GM06990 (cell line): ENCODE results near the gene CELSR3.

Experiments
- DNase-seq: peaks from one replicate; pipeline ENCODE4 v3.0.0-alpha.2; 2011; ENCODE audit not compliant: insufficient read length; ENCODE audit errors: extremely low read depth
- H3K27me3 ChIP-seq: replicated peaks from 2 replicates; pipeline ENCODE4 v1.6.0; 2011; ENCODE audit warnings: low read length; ENCODE audit not compliant: control insufficient read depth, insufficient read depth
- H3K36me3 ChIP-seq: 2 replicates; pipeline ENCODE4 v1.5.1; 2011; ENCODE audit warnings: low read length; ENCODE audit not compliant: control insufficient read depth, insufficient read depth
- H3K4me3 ChIP-seq: replicated peaks from 2 replicates; pipeline ENCODE4 v1.5.1; 2011; ENCODE audit warnings: low read depth, mild to moderate bottlenecking, control low read depth, low read length
- TF ChIP-seq, protein P1 (sequence below): IDR thresholded peaks from 2 replicates; pipeline ENCODE4 v1.5.1; 2011; ENCODE audit warnings: low read length, control low read depth, mild to moderate bottlenecking, inconsistent platforms; ENCODE audit not compliant: insufficient read depth, poor library complexity, severe bottlenecking

Gene CELSR3

GRCh38 chr3:48650723-48651122 is 12.0 kb downstream of the CELSR3 start:
- TF ChIP-seq, protein P1, sequence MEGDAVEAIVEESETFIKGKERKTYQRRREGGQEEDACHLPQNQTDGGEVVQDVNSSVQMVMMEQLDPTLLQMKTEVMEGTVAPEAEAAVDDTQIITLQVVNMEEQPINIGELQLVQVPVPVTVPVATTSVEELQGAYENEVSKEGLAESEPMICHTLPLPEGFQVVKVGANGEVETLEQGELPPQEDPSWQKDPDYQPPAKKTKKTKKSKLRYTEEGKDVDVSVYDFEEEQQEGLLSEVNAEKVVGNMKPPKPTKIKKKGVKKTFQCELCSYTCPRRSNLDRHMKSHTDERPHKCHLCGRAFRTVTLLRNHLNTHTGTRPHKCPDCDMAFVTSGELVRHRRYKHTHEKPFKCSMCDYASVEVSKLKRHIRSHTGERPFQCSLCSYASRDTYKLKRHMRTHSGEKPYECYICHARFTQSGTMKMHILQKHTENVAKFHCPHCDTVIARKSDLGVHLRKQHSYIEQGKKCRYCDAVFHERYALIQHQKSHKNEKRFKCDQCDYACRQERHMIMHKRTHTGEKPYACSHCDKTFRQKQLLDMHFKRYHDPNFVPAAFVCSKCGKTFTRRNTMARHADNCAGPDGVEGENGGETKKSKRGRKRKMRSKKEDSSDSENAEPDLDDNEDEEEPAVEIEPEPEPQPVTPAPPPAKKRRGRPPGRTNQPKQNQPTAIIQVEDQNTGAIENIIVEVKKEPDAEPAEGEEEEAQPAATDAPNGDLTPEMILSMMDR: no peak
- no peak for DNase-seq
- H3K36me3 ChIP-seq: no peaks in the 10 kb centered on the region
- H3K27me3 ChIP-seq: no peaks in the 10 kb centered on the region
- H3K4me3 ChIP-seq: no peak overlapping the region

DNA sequence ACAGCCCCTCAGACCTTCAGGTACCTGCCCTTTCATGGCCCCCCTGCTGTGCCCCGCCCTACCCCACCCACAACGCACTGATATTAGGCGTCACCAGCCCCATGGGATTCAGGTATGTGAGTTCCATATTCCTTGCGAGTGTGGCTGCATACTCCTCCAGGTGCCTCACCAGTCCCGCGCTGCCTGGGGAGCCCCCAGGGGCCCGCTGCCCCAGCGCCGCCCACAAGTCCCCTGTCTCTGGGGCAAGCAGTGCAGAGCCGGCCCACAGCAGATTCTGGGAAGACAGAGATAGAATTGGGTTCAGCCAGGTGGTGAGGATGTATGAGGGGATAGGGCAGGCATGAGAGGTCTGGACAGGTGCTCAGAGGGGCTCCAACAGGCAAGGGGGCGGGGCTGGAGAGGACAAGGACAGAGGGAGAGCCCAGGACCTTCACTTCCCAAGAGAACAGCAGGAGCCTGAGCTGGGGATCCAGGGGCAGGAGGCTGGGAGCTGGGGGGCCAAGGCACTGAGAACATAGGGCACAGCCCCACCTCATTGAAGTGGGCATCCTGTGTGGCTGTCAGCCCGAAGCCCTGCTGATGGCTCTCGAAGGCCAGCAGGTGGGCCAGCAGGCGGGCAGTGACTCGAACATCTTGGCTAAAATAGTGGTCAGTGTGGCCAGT is 14.4 kb downstream of the CELSR3 start:
- Histone ChIP-seq H3K36me3 (no peaks in the 10 kb centered on the region), H3K27me3 (no peaks in the 10 kb centered on the region), H3K4me3 (no peak overlapping the region)
- TF ChIP-seq, protein P1: no peak
- no peak for DNase-seq

DNA sequence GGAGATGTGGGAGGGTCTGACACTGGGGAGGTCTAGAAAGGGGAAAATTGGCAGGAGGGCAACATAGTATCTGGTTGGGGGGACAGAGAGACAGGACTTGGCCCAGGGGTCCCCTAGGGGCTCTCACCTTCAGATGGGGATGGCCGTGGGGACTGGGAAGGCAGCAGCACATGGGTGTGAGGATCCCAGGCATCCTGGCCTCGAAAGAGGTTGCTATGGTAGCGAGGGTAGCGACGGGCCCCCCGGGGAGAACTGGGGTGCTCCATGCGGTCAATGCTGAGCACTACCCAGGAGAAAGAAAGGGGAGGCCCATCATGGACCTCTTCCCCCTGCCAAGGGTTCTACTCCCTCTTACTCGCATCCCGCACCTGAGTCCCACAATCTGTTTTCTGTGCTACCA is 15.0 kb downstream of the CELSR3 start:
- no peaks in the 10 kb centered on the region for H3K27me3 ChIP-seq
- no peak for DNase-seq
- no peak overlapping the region for H3K4me3 ChIP-seq
- H3K36me3 ChIP-seq: no peaks in the 10 kb centered on the region
- TF ChIP-seq, protein P1: no peak

DNA sequence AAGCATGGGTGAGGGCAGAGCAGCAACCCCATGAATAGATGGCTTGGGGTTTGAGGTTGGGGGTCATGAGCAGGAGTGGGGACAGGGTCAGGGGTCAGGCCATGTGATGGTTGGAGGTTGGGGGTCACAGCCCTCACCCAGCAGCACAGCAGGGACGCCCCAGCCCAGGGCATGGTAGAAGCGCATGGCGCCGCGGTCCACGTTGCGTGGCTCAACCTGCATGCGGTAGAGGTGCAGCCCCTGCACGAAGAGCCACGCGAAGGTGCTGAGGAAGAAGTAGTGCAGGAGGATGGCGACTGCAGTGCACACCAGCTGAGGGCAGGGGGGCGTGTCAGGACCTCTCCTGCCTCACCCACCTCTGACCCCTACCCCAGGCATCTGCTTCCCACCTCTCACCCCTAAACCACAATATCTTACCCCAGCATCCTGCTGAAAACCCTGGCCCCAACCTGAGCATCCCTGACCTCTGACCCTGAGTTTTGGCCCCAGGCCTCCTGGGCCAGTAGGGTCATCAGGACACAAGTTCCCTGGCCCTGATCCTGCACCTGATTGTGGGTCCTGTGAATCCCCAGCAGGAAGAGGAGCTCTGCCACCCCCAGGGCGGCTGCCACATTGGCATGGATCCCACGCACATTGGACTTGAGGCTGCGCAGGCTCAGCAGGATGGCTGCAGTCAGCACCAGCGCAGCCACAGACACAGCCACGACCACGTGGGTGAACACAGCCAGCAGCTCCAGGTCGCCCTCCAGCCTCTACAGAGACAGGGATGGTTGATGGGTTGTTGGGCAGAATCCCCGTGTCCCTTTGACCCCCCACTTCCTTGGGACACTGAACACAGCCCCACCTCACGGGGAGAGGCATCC is 17.6 kb downstream of the CELSR3 start:
- H3K36me3 ChIP-seq: no peaks in the 10 kb centered on the region
- TF ChIP-seq, protein P1: no peak
- DNase-seq: no peak
- no peaks in the 10 kb centered on the region for H3K27me3 ChIP-seq
- H3K4me3 ChIP-seq: no peak overlapping the region

DNA sequence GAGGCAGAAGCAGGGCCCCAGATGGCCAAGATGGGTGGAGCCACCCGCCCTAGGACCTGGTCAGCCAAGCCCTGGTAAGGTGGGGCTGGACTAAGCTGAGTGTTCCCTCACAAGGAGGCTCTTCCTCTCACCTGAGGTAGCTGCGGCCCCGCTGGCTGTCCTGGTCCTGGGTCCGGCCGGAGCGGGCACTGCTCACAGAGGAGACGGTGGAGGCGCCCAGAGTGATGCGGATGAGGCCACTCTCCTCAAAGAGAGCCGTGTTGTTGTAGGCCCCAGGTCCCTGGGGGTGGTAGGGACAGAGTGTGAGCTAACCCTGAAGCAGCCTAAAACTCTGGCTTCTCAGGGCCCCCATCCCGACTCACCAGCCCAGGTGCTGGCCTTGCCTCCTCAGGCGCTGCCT is 20.1 kb downstream of the CELSR3 start:
- no peaks in the 10 kb centered on the region for H3K36me3 ChIP-seq
- H3K27me3 ChIP-seq: no peaks in the 10 kb centered on the region
- TF ChIP-seq, protein P1: no peak
- DNase-seq: no peak
- H3K4me3 ChIP-seq: no peak overlapping the region
